Mesenchymal stem cell (in vitro differentiated cells and primary cell): ENCODE measurements around the gene FAT4.

ENCODE experiments used
- DNase-seq: peaks from one replicate; pipeline ENCODE4 v3.0.0-alpha.2; 2013
- H2AFZ ChIP-seq: one replicate; pipeline ENCODE4 v1.6.1; 2013; ENCODE audit warnings: low read depth, mild to moderate bottlenecking, control low read depth, inconsistent platforms, low read length, moderate library complexity
- H2AK5ac ChIP-seq: 2 replicates; pipeline ENCODE4 v1.6.1; 2013; ENCODE audit warnings: low read length, moderate library complexity, mild to moderate bottlenecking, inconsistent platforms; ENCODE audit not compliant: severe bottlenecking
- H2BK120ac ChIP-seq: one replicate; pipeline ENCODE4 v1.6.1; 2013; ENCODE audit warnings: low read depth, mild to moderate bottlenecking, inconsistent platforms, low read length, moderate library complexity
- H2BK12ac ChIP-seq, 2 experiments: one replicate each; pipeline ENCODE4 v1.6.1; 2013; ENCODE audit warnings: inconsistent platforms in 2 of 2, low read length in 2 of 2, mild to moderate bottlenecking in 2 of 2, moderate library complexity in 2 of 2, control low read depth in 1 of 2
- H2BK15ac ChIP-seq: one replicate; pipeline ENCODE4 v1.6.1; 2013; ENCODE audit warnings: mild to moderate bottlenecking, low read depth, inconsistent platforms; ENCODE audit not compliant: poor library complexity, severe bottlenecking
- H2BK5ac ChIP-seq: 2 replicates; pipeline ENCODE4 v1.6.1; 2013; ENCODE audit warnings: low read depth, mild to moderate bottlenecking, low read length, control low read depth, inconsistent platforms; ENCODE audit not compliant: poor library complexity, severe bottlenecking
- H3K14ac ChIP-seq, 2 experiments: one replicate each; pipeline ENCODE4 v1.6.1; 2013; ENCODE audit warnings: inconsistent platforms in 2 of 2, low read length in 2 of 2, control low read depth in 1 of 2, mild to moderate bottlenecking in 1 of 2, moderate library complexity in 1 of 2
- H3K18ac ChIP-seq, 2 experiments: one replicate each; pipeline ENCODE4 v1.6.1; 2013; ENCODE audit warnings: inconsistent platforms in 2 of 2, low read length in 2 of 2, control low read depth in 1 of 2, low read depth in 1 of 2, mild to moderate bottlenecking in 1 of 2
- H3K23ac ChIP-seq, 2 experiments: one replicate each; pipeline ENCODE4 v1.6.1; 2013; ENCODE audit warnings: inconsistent platforms in 2 of 2, low read length in 2 of 2, mild to moderate bottlenecking in 2 of 2, moderate library complexity in 2 of 2, control low read depth in 1 of 2
- H3K27ac ChIP-seq: 2 replicates; pipeline ENCODE4 v1.5.1; 2013; ENCODE audit warnings: mild to moderate bottlenecking, moderate library complexity, low read length, control low read depth, inconsistent platforms; ENCODE audit not compliant: poor library complexity, severe bottlenecking
- H3K27me3 ChIP-seq, 2 experiments: 2 replicates each; pipeline versions ENCODE4 v1.6.1 to v1.7.0; 2013; ENCODE audit warnings: low read length in 2 of 2, mild to moderate bottlenecking in 2 of 2, moderate library complexity in 2 of 2, control low read depth in 1 of 2, inconsistent platforms in 1 of 2; ENCODE audit not compliant: control insufficient read depth in 1 of 2, insufficient read depth in 1 of 2
- H3K36me3 ChIP-seq, 2 experiments: 2 replicates each; pipeline versions ENCODE4 v1.6.1 to v1.7.0; 2013; ENCODE audit warnings: low read length in 2 of 2, control low read depth in 1 of 2, inconsistent platforms in 1 of 2, low read depth in 1 of 2, mild to moderate bottlenecking in 1 of 2; ENCODE audit not compliant: insufficient read depth in 2 of 2, control insufficient read depth in 1 of 2
- H3K4ac ChIP-seq, 2 experiments: one replicate each; pipeline ENCODE4 v1.6.1; 2013; ENCODE audit warnings: inconsistent platforms in 2 of 2, low read length in 2 of 2, mild to moderate bottlenecking in 2 of 2, moderate library complexity in 2 of 2, control low read depth in 1 of 2, low read depth in 1 of 2
- H3K4me1 ChIP-seq: 2 replicates; pipeline ENCODE4 v1.6.1; 2013; ENCODE audit warnings: low read depth, low read length, control low read depth; ENCODE audit not compliant: control insufficient read depth, insufficient read depth
- H3K4me2 ChIP-seq: 2 replicates; pipeline ENCODE4 v1.6.1; 2013; ENCODE audit warnings: low read length, mild to moderate bottlenecking, inconsistent platforms; ENCODE audit not compliant: poor library complexity, severe bottlenecking
- H3K4me3 ChIP-seq, 2 experiments: 2 replicates each; pipeline versions ENCODE4 v1.5.1 to v1.7.0; 2013; ENCODE audit warnings: low read length in 2 of 2, mild to moderate bottlenecking in 2 of 2, control low read depth in 1 of 2, low read depth in 1 of 2; ENCODE audit not compliant: insufficient read depth in 1 of 2
- H3K79me1 ChIP-seq: replicated peaks from 2 replicates; pipeline ENCODE4 v1.6.1; 2013; ENCODE audit warnings: mild to moderate bottlenecking, control low read depth, low read length, inconsistent platforms; ENCODE audit not compliant: poor library complexity, severe bottlenecking
- H3K9ac ChIP-seq: 2 replicates; pipeline ENCODE4 v1.7.0; 2013; ENCODE audit warnings: mild to moderate bottlenecking, low read length, moderate library complexity
- H3K9me3 ChIP-seq: 2 replicates; pipeline ENCODE4 v1.7.0; 2013; ENCODE audit warnings: mild to moderate bottlenecking, low read length; ENCODE audit not compliant: control insufficient read depth
- H4K8ac ChIP-seq: one replicate; pipeline ENCODE4 v1.6.1; 2013; ENCODE audit warnings: inconsistent platforms, mild to moderate bottlenecking, low read length, moderate library complexity
- H4K91ac ChIP-seq: one replicate; pipeline ENCODE4 v1.6.1; 2013; ENCODE audit warnings: mild to moderate bottlenecking, low read length, inconsistent platforms
- WGBS: methylation state at CpG from one replicate; pipeline ENCODE4 v1.1.7; 2013; ENCODE audit warnings: mixed read lengths; 5-methylcytosine and 5-hydroxymethylcytosine counted together

Gene FAT4

GRCh38 chr4:125303821-125304220 is 10.9 kb upstream of the FAT4 start:
- Histone ChIP-seq H3K4me1 (no peaks in the 10 kb centered on the region), H2BK5ac (no peak overlapping the region), H3K18ac (peak overlapping the region in 1 of 2 experiments; percentile 14), H2BK15ac (no peak overlapping the region), H3K36me3 (no peaks in the 10 kb centered on the region), H3K79me1 (no peaks in the 10 kb centered on the region), H3K27me3 (no peaks in the 10 kb centered on the region), H2BK12ac (peak overlapping the region in 1 of 2 experiments; percentile 69), H2AK5ac (no peak overlapping the region), H3K27ac (no peak overlapping the region), H2BK120ac (no peak overlapping the region), H3K4me3 (no peak overlapping the region), H4K8ac (no peak overlapping the region), H4K91ac (no peak overlapping the region), H3K4me2 (no peak overlapping the region), H3K9ac (no peak overlapping the region), H2AFZ (no peak overlapping the region), H3K4ac (peak overlapping the region in 1 of 2 experiments; percentile 10), H3K23ac (no peak overlapping the region), H3K14ac (no peak overlapping the region), H3K9me3 (no peaks in the 10 kb centered on the region)
- 76% methylated on average over 5 of the region's 5 CpGs for WGBS
- DNase-seq, result peak; percentile 14

GRCh38 chr4:125306112-125306511 is 8.6 kb upstream of the FAT4 start:
- Histone ChIP-seq H3K36me3 (no peaks in the 10 kb centered on the region), H2AFZ (no peak overlapping the region), H4K8ac (no peak overlapping the region), H3K27me3 (no peaks in the 10 kb centered on the region), H4K91ac (no peak overlapping the region), H3K4me1 (no peaks in the 10 kb centered on the region), H3K18ac (no peak overlapping the region), H3K79me1 (no peaks in the 10 kb centered on the region), H3K4ac (no peak overlapping the region), H2BK15ac (no peak overlapping the region), H3K9ac (no peak overlapping the region), H3K23ac (no peak overlapping the region), H2AK5ac (no peak overlapping the region), H3K27ac (no peak overlapping the region), H3K14ac (no peak overlapping the region), H3K4me3 (no peak overlapping the region), H3K9me3 (no peaks in the 10 kb centered on the region), H2BK5ac (no peak overlapping the region), H2BK120ac (no peak overlapping the region), H2BK12ac (no peak overlapping the region), H3K4me2 (no peak overlapping the region)
- DNase-seq, result no peak
- 100% methylated on average over 1 of the region's 1 CpG for WGBS

GRCh38 chr4:125306533-125306932 is 8.2 kb upstream of the FAT4 start:
- Histone ChIP-seq H3K27me3 (no peaks in the 10 kb centered on the region), H3K4me1 (no peaks in the 10 kb centered on the region), H4K8ac (no peak overlapping the region), H3K9ac (no peak overlapping the region), H2BK120ac (no peak overlapping the region), H3K4me2 (no peak overlapping the region), H2BK15ac (no peak overlapping the region), H3K14ac (no peak overlapping the region), H2AFZ (no peak overlapping the region), H3K27ac (no peak overlapping the region), H3K9me3 (no peaks in the 10 kb centered on the region), H3K79me1 (no peaks in the 10 kb centered on the region), H3K18ac (no peak overlapping the region), H2BK12ac (no peak overlapping the region), H3K36me3 (no peaks in the 10 kb centered on the region), H3K4ac (no peak overlapping the region), H3K4me3 (no peak overlapping the region), H3K23ac (no peak overlapping the region), H4K91ac (no peak overlapping the region), H2BK5ac (no peak overlapping the region), H2AK5ac (no peak overlapping the region)
- DNase-seq, result no peak

- H3K4me2 ChIP-seq, result no peak overlapping the region
- H4K91ac ChIP-seq, result no peak overlapping the region
- H3K23ac ChIP-seq, result no peak overlapping the region
- no peak overlapping the region for H3K9ac ChIP-seq
- H3K18ac ChIP-seq, result no peak overlapping the region
- H2AFZ ChIP-seq, result no peak overlapping the region
- no peaks in the 10 kb centered on the region for H3K79me1 ChIP-seq
- H2BK120ac ChIP-seq, result no peak overlapping the region
- no peak overlapping the region for H2AK5ac ChIP-seq
- H3K4me1 ChIP-seq, result peaks cover 3% of the 10 kb centered on the region
- no peak overlapping the region for H3K27ac ChIP-seq
- no peaks in the 10 kb centered on the region for H3K27me3 ChIP-seq
- DNase-seq, result no peak
- H4K8ac ChIP-seq, result no peak overlapping the region
- 95% methylated on average over 1 of the region's 2 CpGs for WGBS
- no peak overlapping the region for H2BK12ac ChIP-seq
- H2BK15ac ChIP-seq, result no peak overlapping the region
- no peaks in the 10 kb centered on the region for H3K36me3 ChIP-seq
- no peak overlapping the region for H3K4me3 ChIP-seq
- no peaks in the 10 kb centered on the region for H3K9me3 ChIP-seq
- no peak overlapping the region for H3K14ac ChIP-seq
- H2BK5ac ChIP-seq, result no peak overlapping the region
- no peak overlapping the region for H3K4ac ChIP-seq
These were observed 3.3 kb upstream of the FAT4 start for GRCh38 chr4:125311503-125311902.
